ENCODE data around the gene ADAMTS9.

GRCh38 chr3:64653101-64653500, 34.7 kb downstream of the ADAMTS9 start:
- TF ChIP-seq CTCF (conservative IDR thresholded peaks at IDR 0.05), result no peak
- no peak for TF ChIP-seq EZH2 (IDR thresholded peaks at IDR 0.05; ENCODE audit: low read depth)

Data from PC-9 (cell line).